H1 (cell line): ENCODE measurements around the gene MYO16. TPM values are rescaled to one million over a fixed set of nuclear protein-coding genes. Genes with fewer than 3 reads are reported as not detected.

Source experiments
- CHD2 ChIP-seq: IDR thresholded peaks from 2 replicates; pipeline ENCODE4 v1.6.1; 2012; ENCODE audit warnings: low read length, improper control_type of control experiment
- polyA plus RNA-seq, 7 experiments: library from polyadenylated mRNA; depleted of rRNA in 3 of 7; stranded (reverse) in 5 of 7; unstranded in 2 of 7; fragments of >200 nt in 5 of 7; fragments of 200-250 nt in 2 of 7; gene quantifications; 1 replicate in 5 of 7; 2 replicates in 1 of 7; 4 replicates in 1 of 7; pipeline versions ENCODE4 v1.2.1 to v1.2.3, GENCODE V29; 2011 to 2013; ENCODE audit warnings: missing spikeins in 2 of 7, mixed read lengths in 2 of 7
- total RNA-seq: library from RNA; stranded (reverse); fragmentation: NEBNext Ultra II Directional; extraction: Animal tissue kit (Norgen Biotek cat#: 25700); gene quantifications from 2 replicates; pipeline ENCODE4 v1.2.1, GENCODE V29; 2021
- TF ChIP-seq, protein P1 (sequence below), 3 experiments: IDR thresholded peaks; 1 replicate in 2 of 3; 2 replicates in 1 of 3; pipeline versions ENCODE4 v1.5.1 to v1.6.1; 2011; ENCODE audit warnings: low read length in 3 of 3, mild to moderate bottlenecking in 3 of 3, inconsistent platforms in 2 of 3, low read depth in 1 of 3, moderate library complexity in 1 of 3; ENCODE audit not compliant: insufficient read depth in 1 of 3; ENCODE audit errors: control extremely low read depth in 1 of 3

MYO16 gene
- total and polyA plus RNA-seq, 2 of the 8 experiments (the other 6 are each of a cell fraction or from before 2014, with no cell fraction given): 0.02 to 0.22 TPM

GRCh38 chr13:109139346-109139745 lies 509.9 kb downstream of the MYO16 start (continued):
- TF ChIP-seq, protein P1, sequence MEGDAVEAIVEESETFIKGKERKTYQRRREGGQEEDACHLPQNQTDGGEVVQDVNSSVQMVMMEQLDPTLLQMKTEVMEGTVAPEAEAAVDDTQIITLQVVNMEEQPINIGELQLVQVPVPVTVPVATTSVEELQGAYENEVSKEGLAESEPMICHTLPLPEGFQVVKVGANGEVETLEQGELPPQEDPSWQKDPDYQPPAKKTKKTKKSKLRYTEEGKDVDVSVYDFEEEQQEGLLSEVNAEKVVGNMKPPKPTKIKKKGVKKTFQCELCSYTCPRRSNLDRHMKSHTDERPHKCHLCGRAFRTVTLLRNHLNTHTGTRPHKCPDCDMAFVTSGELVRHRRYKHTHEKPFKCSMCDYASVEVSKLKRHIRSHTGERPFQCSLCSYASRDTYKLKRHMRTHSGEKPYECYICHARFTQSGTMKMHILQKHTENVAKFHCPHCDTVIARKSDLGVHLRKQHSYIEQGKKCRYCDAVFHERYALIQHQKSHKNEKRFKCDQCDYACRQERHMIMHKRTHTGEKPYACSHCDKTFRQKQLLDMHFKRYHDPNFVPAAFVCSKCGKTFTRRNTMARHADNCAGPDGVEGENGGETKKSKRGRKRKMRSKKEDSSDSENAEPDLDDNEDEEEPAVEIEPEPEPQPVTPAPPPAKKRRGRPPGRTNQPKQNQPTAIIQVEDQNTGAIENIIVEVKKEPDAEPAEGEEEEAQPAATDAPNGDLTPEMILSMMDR (IDR thresholded peaks at IDR 0.05; ENCODE audit: control extremely low read depth in 1 of 3, insufficient read depth in 1 of 3, low read depth in 1 of 3, low read length in 3 of 3): no peak
- no peak for TF ChIP-seq CHD2
- TF ChIP-seq, all 59 proteins: peak for 0
